HL-60 (cell line): Measurements from ENCODE around the gene NFE2.

Experiments used
- CTCF ChIP-seq: IDR thresholded peaks from one replicate; pipeline ENCODE4 v1.5.1; 2011; ENCODE audit warnings: low read length, control low read depth, inconsistent platforms; ENCODE audit not compliant: insufficient read depth
- POLR2AphosphoS5 ChIP-seq: IDR thresholded peaks from 2 replicates; pipeline ENCODE4 v1.6.1; 2012; ENCODE audit warnings: low read depth
- REST ChIP-seq: IDR thresholded peaks from 2 replicates; pipeline ENCODE4 v1.6.1; 2012; ENCODE audit warnings: low read depth; ENCODE audit not compliant: insufficient replicate concordance

- no peak for TF ChIP-seq CTCF
- no peak for TF ChIP-seq POLR2AphosphoS5
- no peak for TF ChIP-seq REST
Observed at GRCh38 chr12:54272214-54272613, 28.6 kb downstream of the NFE2 start.
